Stimulated activated CD8-positive, alpha-beta memory T cell treated with anti-CD3 and anti-CD28 coated beads, Interleukin-12 subunit alpha, Interleukin-12 subunit beta, amount 100 ng/mL, for 24 hours (primary cell): ENCODE data around the gene PKD1.
"Not testable (repeated sequence)": the region's sequence is repeated elsewhere in the genome, so short reads cannot be mapped to it uniquely, and the experiment has no call there.

Experiments
- DNase-seq: peaks from one replicate; pipeline ENCODE4 v3.0.0-alpha.2; 2020; ENCODE audit errors: extremely low read depth

PKD1 gene

DNA sequence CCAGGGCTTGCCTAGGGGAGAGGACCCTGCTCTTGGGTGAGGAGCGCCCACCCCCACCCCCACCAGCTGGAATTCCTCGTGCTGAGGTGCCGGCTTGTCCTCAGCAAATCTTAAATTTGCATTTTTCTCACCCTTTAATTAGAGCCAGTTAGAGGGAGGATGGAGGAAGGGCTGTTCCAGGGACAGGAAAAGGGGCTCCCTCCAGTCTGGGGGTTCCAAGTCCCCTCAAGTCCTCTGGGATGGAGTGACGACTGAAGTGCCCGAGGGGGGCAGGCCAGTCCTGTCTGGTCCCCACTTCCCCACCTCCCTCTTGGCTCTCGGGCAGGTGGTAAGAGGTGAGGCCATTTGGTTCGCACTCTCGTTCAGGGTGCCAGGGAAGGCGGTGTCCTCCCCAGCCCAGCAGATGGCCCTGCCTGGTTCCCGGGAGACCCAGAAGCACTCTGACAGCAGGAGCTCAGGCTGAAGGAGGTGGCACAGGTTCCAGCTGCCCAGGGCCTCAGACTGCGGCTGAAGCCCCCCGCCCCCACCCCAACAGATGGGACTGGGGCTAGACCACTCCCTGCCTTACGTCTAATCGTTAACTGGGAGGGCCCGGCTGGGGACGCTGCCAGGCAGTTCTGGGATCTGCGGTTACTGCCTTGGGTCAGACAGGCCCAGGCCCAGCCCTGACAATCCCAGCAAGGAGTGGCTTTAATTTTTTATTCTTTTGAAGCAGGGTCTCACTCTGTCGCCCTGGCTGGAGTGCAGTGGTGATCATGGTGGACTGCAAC, 14.9 kb upstream of the PKD1 start:
- DNase-seq: no peak

DNA sequence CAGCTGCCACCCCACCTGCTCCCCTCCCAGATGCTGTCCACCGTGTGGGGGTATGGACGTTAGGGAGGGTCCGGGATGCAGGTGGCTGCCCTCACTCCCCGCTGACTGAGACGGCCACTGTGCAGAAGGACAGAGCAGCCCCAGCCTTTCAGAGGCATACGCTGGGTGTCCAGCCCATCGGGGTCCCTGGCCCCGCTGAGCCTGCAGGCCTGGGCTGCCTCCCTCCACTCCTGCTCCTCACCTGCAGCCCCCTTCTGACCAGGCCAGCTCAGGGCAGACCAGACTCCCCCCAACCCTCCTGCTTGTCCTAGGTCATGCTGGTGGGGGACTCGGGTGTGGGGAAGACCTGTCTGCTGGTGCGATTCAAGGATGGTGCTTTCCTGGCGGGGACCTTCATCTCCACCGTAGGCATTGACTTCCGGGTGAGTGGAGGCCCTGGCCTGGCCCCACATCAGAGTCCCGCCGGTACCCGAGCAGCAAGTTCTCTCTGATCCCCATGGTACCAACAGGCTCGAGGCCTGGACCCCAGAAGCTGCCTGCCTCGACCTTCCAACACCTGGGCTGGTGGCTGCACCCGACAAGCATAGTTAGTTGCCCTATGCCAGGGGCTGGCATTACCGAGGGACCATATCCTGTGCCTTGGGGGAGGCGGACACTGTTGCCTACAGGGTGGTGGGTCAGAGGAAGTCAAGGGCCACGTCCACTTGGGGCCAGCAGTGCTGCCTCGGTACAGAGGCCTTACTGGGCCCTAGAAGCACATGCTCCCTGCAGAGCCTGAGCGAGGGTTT, 14.1 kb upstream of the PKD1 start:
- no peak for DNase-seq

DNA sequence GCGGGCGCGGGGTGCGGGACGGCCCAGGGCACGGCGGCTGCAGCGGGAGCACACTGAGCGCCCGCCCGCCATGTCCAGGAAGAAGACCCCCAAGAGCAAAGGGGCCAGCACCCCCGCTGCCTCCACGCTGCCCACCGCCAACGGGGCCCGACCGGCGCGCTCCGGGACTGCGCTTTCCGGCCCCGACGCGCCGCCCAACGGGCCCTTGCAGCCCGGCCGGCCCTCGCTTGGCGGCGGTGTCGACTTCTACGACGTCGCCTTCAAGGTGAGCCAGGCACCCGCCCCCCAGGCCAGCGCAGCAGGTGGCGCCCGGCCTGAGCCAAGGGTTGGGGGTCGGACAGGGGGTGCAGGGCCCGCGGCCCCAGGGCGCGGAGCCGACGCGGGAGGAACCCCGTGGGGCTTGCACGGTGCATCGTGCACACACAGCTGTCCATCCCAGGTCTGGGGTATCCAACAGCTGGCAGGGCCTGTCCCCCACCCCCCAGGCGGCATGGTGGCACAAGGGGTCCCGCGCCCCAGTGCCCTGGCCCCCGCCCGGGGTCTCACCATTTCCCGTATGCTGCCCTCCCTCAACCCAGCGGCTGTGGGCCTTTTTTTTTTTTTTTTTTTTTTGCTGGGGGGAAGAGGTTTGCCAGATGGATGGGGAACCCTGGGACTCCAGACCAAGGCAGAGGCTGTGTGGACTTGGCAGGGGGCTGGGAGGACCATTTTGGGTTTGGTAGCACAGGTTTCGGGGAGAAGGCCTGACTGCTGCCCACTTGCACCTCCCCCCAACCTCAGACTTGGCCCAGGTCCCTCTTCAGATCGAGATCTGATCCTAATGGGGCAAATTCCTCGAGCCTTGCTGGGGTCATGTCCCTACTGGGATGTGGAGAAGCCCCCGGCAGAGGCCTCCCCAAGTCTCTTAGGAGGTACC, 13.3 kb upstream of the PKD1 start:
- no peak for DNase-seq

DNA sequence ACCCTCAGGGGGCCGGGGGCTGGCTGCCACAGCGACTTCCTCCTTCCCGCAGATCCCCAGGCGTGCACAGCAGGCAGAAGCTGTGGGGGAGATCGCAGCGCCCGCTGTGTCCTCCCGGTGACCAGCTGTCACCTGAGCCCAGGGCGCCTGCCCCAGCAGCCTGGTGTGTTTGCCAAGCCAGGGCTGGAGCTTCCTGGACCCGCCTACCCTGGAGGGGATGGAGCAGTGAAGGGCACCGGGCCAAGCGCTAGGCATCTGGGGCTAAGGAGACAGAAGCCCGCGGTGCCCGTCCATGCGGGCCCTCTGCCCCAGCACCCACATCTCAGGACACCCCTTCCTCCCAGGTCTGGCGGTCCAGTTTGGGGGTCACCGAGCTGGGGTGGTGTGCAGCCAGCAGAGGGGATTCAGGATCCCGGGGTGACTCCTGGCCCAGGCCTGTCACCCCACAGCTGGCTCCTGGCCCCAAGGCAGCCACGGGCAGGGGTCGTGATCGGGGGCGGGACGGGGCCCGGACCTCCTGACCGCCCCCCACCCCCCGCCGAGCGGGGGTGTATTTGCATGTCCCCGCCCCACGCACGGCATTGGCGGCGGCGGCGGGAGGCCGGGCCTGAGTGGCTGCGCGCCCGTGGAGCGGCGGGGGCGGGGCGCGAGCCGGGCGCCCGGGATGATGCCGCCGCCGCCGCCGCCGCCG, 12.4 kb upstream of the PKD1 start, which contains the start of gene RAB26:
Gene RAB26, plus strand, starts transcription at position 645 of the 691 bp plus-strand sequence. CDS start 159 bp downstream, outside the sequence.
- DNase-seq: no peak

DNA sequence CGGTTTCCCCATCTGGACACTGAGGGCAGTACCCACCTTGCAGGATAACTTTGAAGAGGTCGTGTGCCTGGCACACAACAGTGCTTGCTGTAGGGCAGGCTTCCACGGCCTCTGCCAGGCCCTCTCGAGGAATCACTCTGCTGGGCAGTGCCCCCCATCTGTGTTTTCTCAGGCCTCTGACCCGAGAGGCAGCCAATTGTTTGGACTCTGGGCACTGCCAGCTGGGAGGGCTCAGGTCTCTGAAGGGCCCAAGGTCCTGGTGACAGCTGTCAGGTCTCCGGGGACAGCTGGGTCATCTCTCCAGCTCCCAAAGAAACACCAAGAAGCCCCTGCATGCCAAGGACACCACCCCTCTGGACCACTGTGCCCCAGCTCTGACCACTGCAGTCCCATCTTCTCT, 11.7 kb upstream of the PKD1 start:
- no peak for DNase-seq

DNA sequence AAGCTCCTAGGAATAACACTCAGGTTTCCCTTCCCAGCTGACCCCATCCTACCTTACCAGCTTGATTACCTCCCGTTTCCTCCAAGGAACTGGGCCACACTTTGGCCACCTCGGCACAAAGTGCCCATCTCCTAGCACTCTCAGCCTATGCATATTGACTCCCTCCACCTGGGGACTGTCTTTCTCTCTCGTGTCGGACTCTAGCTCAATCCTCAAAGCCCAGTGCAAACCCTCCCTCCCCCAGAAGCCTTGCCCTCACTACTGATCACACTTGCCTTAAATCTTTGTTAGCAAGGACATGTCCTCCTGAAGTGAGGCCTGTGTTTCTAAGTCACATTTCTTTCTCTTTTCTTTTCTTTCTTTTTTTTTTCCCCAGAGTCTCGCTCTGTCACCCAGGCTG, 10.1 kb upstream of the PKD1 start:
- no peak for DNase-seq

DNA sequence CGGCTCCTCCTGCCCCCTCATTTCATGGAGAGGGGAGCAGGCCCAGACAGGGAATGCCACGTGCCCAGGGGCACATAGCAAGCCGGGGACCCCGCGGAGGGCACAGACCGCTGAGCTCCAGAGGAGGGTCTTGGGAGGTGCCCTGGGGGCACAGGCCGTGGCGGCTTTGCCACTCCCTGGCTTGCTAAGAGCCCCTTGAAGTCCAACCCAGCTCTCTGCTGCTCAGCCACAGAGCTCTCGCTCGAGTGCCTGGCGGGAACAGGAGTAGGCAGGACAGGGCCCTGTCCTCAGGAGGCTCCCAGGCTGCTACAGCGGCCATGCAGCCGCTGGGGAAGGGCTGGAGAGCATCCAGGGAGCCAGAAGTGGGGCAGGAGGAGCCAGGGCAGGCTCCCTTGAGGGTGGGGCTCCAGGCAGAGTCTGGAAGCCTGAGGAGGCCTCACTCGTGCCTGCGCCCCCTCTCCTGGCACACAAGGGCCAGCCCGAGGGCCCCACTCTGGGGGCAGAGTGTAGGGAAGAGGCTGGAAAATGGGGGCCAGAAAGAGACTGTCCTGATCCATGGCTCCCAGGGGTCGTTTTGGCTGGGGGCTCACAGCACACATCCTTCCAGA, 8.3 kb upstream of the PKD1 start:
- no peak for DNase-seq

DNA sequence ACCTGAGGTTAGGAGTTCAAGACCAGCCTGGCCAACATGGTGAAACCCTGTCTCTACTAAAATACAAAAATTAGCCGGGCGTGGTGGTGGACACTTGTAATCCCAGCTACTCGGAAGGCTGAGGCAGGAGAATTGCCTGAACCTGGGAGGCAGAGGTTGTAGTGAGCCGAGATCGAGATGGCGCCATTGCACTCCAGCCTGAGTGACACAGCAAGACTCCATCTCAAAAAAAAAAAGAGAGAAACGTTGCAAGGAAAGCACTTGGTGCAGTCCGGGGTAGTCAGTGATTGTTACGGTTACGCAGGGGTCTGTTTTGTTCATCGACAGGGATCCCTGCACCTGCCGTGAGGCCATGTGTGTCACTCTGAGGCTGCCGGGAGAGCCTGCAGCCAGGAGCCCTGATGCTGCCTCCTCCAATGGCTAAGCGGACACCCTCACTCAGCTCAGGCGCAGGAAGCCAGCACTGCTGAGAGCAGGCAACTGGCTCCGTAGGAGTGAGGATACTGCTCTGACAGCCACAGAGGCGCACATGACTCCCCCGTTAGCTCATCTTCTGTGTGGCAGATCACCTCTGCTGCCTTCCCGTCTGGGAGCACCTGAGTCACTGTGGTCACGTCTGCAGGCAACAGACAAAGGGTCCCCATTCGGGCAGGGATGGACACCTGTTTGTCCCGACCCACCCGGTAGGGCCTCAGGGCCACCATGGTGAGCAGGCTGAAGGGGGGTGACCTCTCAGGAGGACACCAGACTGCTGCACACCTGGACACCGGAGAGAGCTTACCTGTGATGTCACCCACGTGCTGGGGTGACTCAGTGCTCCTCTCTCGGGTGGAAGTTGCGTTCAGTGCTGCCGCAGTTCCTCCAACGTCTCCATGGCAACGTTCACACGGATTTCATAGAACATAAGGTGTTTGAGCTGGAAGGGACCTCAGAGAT, 7.5 kb upstream of the PKD1 start:
- no peak for DNase-seq

DNA sequence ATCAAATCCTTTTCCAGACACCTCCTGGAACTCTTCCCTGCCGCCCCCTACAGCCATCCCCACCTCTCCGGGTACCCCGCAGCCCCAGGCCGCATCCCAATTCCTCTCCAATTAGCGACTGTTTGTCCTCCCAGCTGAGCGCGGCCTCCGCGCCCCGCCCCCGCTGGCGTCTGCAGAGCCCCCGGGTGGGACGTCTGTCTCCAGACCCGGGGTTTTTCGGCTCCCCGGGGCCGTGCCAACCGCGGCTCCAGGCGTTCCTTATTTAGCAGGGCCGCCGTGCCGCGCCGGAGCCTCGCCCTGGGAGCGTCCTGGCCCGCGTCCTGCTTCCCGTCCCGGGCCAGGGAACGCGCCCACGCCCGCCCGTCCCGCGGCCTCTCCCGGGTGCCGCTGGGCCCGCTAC, 627 bp downstream of the PKD1 start:
- not testable (repeated sequence) for DNase-seq

DNA sequence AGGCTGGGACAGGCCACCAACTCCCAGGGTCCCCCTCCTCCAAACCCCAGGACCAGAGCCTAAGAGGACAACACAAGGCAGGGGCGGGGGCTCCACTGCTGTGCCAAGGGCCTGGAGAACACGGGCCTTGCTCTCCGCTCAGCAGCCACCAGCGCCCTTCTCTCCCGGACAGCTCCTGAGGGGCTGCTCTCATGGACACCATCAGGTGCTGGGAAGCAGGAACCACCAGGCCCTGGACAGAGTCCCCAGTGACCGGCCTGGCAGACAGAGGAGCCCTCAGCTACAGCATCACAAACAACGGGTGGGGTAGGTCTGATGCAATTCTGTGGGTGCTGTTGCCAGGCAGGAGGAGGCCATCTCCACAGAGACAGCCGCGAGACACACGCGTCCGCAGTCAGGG, 1.9 kb downstream of the PKD1 start:
- not testable (repeated sequence) for DNase-seq

DNA sequence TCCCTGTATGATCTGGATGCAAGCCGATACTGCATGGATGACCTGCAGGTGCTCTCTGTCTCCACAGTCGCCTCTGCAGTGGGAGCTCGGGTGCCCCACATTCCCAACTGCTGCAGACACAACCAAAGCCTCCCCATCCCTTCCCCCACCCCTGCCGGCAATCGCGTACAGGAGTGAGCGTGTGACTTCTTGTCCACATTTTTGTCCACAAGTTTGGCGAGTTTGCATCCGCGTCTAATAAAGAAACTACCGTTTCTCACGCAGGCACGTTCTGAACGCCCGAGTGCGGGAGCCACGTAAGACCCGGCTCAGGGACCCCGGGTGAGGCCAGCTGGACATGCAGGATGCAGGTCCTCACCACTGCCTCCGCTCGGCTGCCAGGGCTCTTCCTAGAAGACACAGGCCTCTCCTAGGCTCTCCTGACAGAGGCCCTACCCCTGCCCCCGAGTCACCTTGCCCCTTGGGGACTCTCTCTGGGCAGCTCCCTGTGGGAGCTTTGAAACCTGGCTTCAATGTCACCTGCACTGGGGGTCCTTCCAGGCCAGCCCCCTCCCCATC, 5.7 kb downstream of the PKD1 start:
- not testable (repeated sequence) for DNase-seq

DNA sequence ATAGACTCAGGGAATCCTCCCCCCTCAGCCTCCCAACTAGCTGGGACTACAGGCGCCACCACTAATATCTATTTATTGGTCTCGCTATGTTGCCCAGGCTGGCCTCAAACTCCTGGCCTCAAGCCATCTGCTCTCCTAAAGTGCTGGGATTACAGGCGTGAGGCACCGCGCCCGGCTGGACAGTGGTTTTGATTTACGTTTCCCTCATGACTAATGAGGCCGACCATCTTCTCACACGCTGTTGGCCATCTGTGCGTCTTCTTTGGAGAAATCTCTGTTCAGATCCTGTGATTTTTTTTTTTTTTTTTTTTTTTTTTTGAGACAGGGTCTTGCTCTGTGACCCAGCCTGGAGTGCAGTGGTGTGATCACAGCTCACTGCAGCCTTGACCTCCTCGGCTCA, 6.4 kb downstream of the PKD1 start:
- not testable (repeated sequence) for DNase-seq

DNA sequence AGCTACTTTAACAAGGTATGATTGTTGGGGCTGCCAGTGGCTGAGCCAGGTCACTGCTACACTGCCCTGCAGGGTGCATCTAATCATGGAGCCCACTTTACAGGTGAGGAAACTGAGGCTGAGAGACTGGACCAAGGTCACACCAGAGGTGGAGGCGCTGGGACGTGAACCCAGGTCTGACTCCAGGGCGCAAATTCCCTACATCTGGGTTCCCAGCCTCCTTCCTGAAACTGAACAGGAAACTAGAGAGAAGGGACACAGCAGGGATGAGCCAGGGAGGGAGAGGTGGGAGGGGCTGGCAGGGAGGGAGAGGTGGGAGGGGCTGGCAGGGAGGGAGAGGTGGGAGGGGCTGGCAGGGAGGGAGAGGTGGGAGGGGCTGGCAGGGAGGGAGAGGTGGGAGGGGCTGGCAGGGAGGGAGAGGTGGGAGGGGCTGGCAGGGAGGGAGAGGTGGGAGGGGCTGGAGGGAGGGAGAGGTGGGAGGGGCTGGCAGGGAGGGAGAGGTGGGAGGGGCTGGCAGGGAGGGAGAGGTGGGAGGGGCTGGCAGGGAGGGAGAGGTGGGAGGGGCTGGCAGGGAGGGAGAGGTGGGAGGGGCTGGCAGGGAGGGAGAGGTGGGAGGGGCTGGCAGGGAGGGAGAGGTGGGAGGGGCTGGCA, 7.9 kb downstream of the PKD1 start:
- DNase-seq: not testable (repeated sequence)

DNA sequence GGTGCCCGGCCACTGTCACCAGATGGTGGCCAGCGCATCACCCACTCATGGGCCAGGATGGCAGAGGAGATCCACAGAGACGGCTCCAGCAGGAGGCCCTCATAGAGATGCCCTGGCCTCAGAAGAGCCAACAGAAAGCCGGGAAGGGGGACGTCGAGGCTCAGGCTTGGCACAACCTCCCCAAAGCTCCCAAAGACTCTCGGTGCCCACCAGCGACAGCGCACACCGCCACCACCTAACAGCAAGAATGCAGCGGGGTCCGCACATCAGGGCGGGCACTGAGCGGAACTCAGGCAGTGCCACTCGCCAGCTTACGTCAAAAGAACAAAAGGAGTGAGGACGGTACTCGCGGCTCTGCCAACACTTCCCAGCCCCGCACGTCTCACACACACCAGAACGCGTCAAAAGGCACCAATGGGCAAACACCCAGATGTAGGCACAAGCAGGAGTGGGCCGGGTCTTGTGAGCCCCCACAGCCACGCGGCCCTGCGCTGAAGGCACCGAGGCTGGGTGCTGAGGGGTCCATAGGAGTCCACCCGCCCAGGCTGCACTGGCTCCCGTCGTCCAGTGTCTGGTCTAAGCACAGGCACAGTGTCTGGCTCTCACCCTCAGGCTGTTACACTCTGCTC, 8.7 kb downstream of the PKD1 start:
- DNase-seq: not testable (repeated sequence)

DNA sequence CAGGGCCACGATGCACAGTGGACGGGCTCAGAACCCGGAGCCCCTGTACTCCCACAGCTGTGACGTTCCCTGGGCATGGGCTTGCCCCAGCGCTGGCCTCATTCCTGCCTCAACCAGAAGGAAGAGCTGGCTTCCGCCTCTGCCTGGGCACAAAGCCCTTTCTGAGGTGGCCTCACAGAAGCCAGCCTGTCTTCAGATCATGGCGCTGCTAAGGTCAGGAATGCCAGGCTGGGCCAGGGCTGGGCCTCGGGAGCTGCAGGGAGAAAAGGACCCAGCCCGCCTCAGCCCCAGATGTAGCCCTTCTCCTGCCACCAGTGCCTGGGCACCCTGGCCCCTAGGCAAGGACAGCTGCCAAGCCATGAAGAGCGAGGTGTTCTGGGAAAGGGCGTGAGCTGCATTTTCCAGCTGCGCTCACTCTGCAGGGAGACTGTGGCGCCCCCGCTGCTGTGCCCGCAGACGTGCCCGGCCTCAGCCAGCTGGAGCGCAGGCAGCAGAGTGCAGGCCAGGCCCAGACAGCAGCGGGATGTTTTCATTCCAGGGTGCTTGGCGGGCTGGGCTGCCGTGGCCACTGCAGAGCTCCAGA, 9.4 kb downstream of the PKD1 start:
- DNase-seq: not testable (repeated sequence)

DNA sequence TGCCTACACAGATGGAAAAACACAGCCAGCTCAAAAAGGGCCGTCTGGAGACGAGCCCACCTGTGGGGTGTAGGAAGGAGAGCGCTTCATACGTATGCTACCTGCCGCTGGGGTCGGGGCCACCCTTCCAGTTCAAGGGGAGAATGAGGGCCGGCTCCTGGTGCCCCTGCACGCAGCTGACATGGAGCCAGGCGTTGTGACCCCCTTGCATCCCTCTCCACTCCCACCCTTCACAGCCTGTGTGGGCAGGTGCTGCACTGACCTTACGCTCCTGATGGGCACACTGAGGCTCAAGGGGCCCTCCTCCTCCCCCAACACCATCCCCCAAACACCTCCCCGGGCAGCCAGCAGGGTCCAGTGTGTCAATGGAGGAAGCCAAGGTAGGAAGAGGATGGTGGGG, 10.1 kb downstream of the PKD1 start:
- DNase-seq: not testable (repeated sequence)

DNA sequence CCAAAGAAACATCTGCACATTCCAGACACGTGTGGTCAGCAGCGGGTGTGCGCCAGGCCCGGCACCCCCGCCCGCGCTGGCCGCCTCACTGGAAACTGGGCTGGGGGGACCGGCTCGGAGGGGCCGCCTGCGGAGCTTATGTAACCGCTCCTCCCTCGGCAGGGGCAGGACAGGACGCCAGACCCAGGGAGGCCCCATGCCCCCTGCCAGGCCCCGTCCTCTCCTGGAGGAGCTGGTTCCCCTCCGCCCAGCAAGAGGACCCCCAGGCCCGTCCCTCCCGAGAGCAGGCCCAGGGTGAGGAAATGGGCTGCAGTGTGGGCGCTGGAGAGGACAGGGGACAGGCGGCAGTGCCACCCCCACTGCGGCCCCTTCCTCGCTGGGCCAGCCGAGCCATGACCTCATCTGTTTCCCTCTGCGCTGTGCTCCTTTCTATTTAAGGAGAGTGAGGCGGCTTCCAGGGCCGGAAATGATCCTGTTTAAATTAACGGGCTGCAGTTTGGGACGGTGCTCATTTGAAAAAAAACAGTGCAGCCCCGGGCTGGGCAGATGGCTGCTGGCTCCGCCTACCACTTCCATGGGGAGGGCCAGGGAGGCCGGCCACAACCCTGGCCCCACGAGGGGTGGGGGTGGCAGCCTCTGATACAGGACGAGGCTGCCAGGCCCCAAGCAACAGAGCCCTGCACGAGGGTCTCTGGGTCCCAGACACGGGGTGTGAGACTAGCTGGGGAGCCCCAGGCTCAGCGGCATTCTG, 10.8 kb downstream of the PKD1 start:
- DNase-seq: not testable (repeated sequence)

DNA sequence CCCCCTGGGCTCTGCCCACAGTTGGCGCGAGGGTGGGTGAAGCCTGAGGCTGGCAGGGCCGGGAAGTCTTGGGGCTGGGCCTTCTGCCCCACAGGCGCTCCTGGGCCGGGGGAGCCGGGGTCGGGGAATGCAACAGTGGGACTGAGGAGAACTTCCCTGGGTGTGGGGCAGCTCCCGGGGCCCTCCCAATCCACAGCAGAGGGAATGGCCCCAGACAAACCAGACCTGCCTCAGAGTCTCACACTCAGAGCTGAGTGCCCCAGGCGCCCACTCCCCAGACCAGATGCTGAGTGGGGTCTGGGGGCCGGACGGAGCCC, 11.4 kb downstream of the PKD1 start:
- DNase-seq: not testable (repeated sequence)
